A549 (cell line): ENCODE measurements around the gene DUT. TPM values are rescaled to one million over a fixed set of nuclear protein-coding genes. Genes with fewer than 3 reads are reported as not detected.

Source experiments
- ATAC-seq, 2 experiments: fragments of 200-7000 bp in 1 of 2; fragments of >200 bp in 1 of 2; cut with Nextera tagmentation in 1 of 2; cut with Tn5 transposase in 1 of 2; 3 replicates each; pipeline versions ENCODE4 v1.8.0 to v1.9.1; 2018 to 2020; ENCODE audit warnings: mild to moderate bottlenecking in 1 of 2, moderate library complexity in 1 of 2
- CTCF ChIA-PET: fragments of 300-600 bp; sonication (Branson Sonifier 250); formaldehyde crosslinking; extraction: SDS; loops from one replicate; lab custom pipeline; 2021; ENCODE audit warnings: antibody characterized with exemption, inconsistent platforms; lab: Yijun Ruan, JAX
- POLR2A ChIA-PET: fragments of 350-600 bp; formaldehyde crosslinking; extraction: SDS; loops from one replicate; lab custom pipeline; 2021; ENCODE audit warnings: antibody characterized with exemption, inconsistent platforms; lab: Yijun Ruan, JAX
- DNase-seq, 2 experiments: peaks; one replicate each; pipeline versions ENCODE4 v3.0.0 to v3.0.0-alpha.2; 2011 to 2016; ENCODE audit warnings: low read depth in 1 of 2, low spot score in 1 of 2
- FAIRE-seq: peaks from 2 replicates; lab custom pipeline; 2011; peaks lifted over from hg19 to GRCh38; lab: Jason Lieb, UNC
- H3K27ac ChIP-seq, 2 experiments: fragments of >200 bp; sonication (Bioruptor Twin); formaldehyde crosslinking; 3 replicates each; pipeline ENCODE4 v1.5.1; 2016 to 2017
- H3K4me1 ChIP-seq: fragments of >200 bp; sonication (Bioruptor Twin); formaldehyde crosslinking; 3 replicates; pipeline ENCODE4 v1.6.1; 2016
- H3K4me2 ChIP-seq: fragments of >200 bp; sonication (Bioruptor Twin); formaldehyde crosslinking; 3 replicates; pipeline ENCODE4 v1.6.1; 2016
- H3K4me3 ChIP-seq: fragments of >200 bp; sonication (Bioruptor Twin); formaldehyde crosslinking; 3 replicates; pipeline ENCODE4 v1.5.1; 2016
- H3K9me3 ChIP-seq: fragments of >200 bp; sonication (Bioruptor Twin); formaldehyde crosslinking; 3 replicates; pipeline ENCODE4 v1.6.1; 2016
- CHD2 ChIP-seq: fragments of 150-350 bp; IDR thresholded peaks from 2 replicates; pipeline ENCODE4 v1.6.1; 2014; ENCODE audit warnings: low read length; ENCODE audit not compliant: partially characterized antibody
- HEYL ChIP-seq: fragments of 250-450 bp; sonication (Bioruptor Pico); IDR thresholded peaks from 2 replicates; pipeline ENCODE4 v1.8.0; 2021; ENCODE audit warnings: mild to moderate bottlenecking, moderate library complexity
- HOXB13 ChIP-seq: fragments of 250-450 bp; sonication (Bioruptor Pico); IDR thresholded peaks from 2 replicates; pipeline ENCODE4 v1.5.0; 2020; ENCODE audit warnings: low read depth, mild to moderate bottlenecking, moderate library complexity
- HOXB5 ChIP-seq: fragments of 250-450 bp; sonication (Bioruptor Pico); IDR thresholded peaks from 2 replicates; pipeline ENCODE4 v1.5.0; 2020; ENCODE audit warnings: mild to moderate bottlenecking, moderate library complexity
- MAFK ChIP-seq: fragments of 450-650 bp; IDR thresholded peaks from 2 replicates; pipeline ENCODE4 v1.6.1; 2014; ENCODE audit not compliant: partially characterized antibody
- MYC ChIP-seq: IDR thresholded peaks from 2 replicates; pipeline ENCODE4 v1.6.1; 2012; ENCODE audit warnings: mild to moderate bottlenecking, inconsistent platforms, low read length, improper control_type of control experiment, borderline replicate concordance
- NR3C1 ChIP-seq: fragments of >200 bp; sonication (Bioruptor Twin); formaldehyde crosslinking; IDR thresholded peaks from 3 replicates; pipeline ENCODE4 v1.6.1; 2017
- POLR2A ChIP-seq: IDR thresholded peaks from 2 replicates; pipeline ENCODE4 v1.6.1; 2012; ENCODE audit warnings: mild to moderate bottlenecking, low read length
- SREBF2 ChIP-seq: fragments of 450-650 bp; IDR thresholded peaks from 2 replicates; pipeline ENCODE4 v1.6.1; 2014; ENCODE audit warnings: mild to moderate bottlenecking, moderate library complexity
- WGBS: methylation state at CpG from one replicate; pipeline ENCODE4 v1.1.6; 2017; ENCODE audit errors: missing lambda C conversion rate; 5-methylcytosine and 5-hydroxymethylcytosine counted together
- polyA plus RNA-seq, 4 experiments: library from polyadenylated mRNA; depleted of rRNA in 3 of 4; stranded (reverse); fragments of >200 nt; fragmentation: RNase III in 1 of 4; extraction: RNeasy Plus Mini Kit Qiagen cat#74134 plus additional on column Dnase treatment in 1 of 4; gene quantifications; 2 replicates in 3 of 4; 3 replicates in 1 of 4; pipeline ENCODE4 v1.2.3, GENCODE V29; 2011 to 2017
- small RNA-seq, 6 experiments: library from RNA; depleted of rRNA; stranded (forward); fragments of <200 nt; gene quantifications; one replicate each; pipeline ENCODE3, GENCODE V24; 2012

The DUT gene
- polyA plus RNA-seq, 2 of the 4 experiments (the other 2 are of a cell fraction), result 89.1 to 114 TPM

DNA sequence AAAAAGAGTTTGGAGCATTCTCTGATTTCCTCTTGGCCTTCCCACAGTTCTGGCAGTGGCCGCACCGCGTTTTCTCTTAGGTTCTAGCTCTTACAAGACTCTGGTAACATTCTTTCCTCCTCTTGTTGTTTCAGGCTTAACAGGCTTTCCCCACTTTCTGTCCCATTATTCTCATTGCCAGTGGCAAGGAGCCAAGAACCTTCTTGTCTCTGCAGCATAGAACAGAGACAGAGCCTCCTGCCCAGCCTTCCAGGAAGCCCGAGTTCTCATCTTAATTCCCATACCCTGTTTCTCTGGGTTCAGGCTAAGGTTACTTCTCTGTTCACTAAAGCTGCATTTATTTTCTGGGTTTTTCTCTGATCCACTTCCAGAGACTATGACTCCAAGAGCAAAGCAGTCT lies 61.1 kb downstream of the DUT start:
- ChIA-PET POLR2A (no interaction called here), CTCF (interaction anchor here (0.6 to 1.1 kb wide), 2 partner anchors 9 to 15 kb away, joined by 3 to 4 read pairs; no protein-coding TSS in a partner anchor)
- no peak for TF ChIP-seq MYC
- no peak for TF ChIP-seq POLR2A
- TF ChIP-seq MAFK, result no peak
- no peak for TF ChIP-seq HOXB13
- no peak for TF ChIP-seq CHD2
- TF ChIP-seq SREBF2, result no peak
- TF ChIP-seq HEYL (CRISPR knock-in tag), result no peak
- no peak for TF ChIP-seq NR3C1
- TF ChIP-seq HOXB5 (CRISPR knock-in tag), result no peak
- Histone ChIP-seq H3K4me3 (no peak overlapping the region), H3K4me1 (peaks cover 13% of the 10 kb centered on the region; the same call in 2 of the 3 replicates), H3K4me2 (no peak overlapping the region), H3K27ac (no peak overlapping the region), H3K9me3 (no peaks in the 10 kb centered on the region)
- DNase-seq, result no peak
- no peak for FAIRE-seq
- WGBS, result 70% methylated on average over 4 of the region's 4 CpGs
- ATAC-seq, result no peak

Small RNAs within 50 kb of the gene (small RNA-seq; reads per million reads assigned to genes)
- gene RF00019, result 0 reads per million in 6 experiments

Other genes with a start within 250 kb of the DUT start
- 0.05 TPM in 1 of 2 replicates, not detected in the other for gene SLC24A5, start 210.4 kb upstream of the DUT start, polyA plus RNA-seq (2011; rRNA removed)
- not detected in 3 replicates for gene SLC24A5, start 210.4 kb upstream of the DUT start, polyA plus RNA-seq (2017; fragmentation: RNase III; extraction: RNeasy Plus Mini Kit Qiagen cat#74134 plus additional on column Dnase treatment)
- gene MYEF2, start 153.1 kb upstream of the DUT start, polyA plus RNA-seq (2011; rRNA removed), result 36.0 and 56.1 TPM in 2 replicates
- gene MYEF2, start 153.1 kb upstream of the DUT start, polyA plus RNA-seq (2017; fragmentation: RNase III; extraction: RNeasy Plus Mini Kit Qiagen cat#74134 plus additional on column Dnase treatment), result 43.5 to 50.0 TPM (median 45.6 TPM) in 3 replicates
- not detected in 2 replicates for gene CTXN2, start 139.8 kb upstream of the DUT start, polyA plus RNA-seq (2011; rRNA removed)
- not detected in 3 replicates for gene CTXN2, start 139.8 kb upstream of the DUT start, polyA plus RNA-seq (2017; fragmentation: RNase III; extraction: RNeasy Plus Mini Kit Qiagen cat#74134 plus additional on column Dnase treatment)
- gene SLC12A1, start 125.1 kb upstream of the DUT start, polyA plus RNA-seq (2011; rRNA removed), result not detected in 2 replicates
- not detected in 3 replicates for gene SLC12A1, start 125.1 kb upstream of the DUT start, polyA plus RNA-seq (2017; fragmentation: RNase III; extraction: RNeasy Plus Mini Kit Qiagen cat#74134 plus additional on column Dnase treatment)